SU-DHL-6 (cell line): ENCODE data around the gene ATOH8.

Experiments used
- EZH2phosphoT487 ChIP-seq: fragments of 200-600 bp; sonication (generic), shearing (Covaris generic); conservative IDR thresholded peaks from 2 replicates; pipeline ENCODE4 v1.6.1; 2018; ENCODE audit warnings: mild to moderate bottlenecking, antibody characterized with exemption, low read length, moderate library complexity, mixed read lengths
- TF ChIP-seq, protein P1 (sequence below): fragments of 200-600 bp; sonication (generic); IDR thresholded peaks from one replicate; pipeline ENCODE4 v1.5.1; 2017; ENCODE audit warnings: antibody characterized with exemption, mild to moderate bottlenecking, low read length, moderate library complexity; ENCODE audit not compliant: insufficient read depth, poor library complexity, severe bottlenecking

DNA sequence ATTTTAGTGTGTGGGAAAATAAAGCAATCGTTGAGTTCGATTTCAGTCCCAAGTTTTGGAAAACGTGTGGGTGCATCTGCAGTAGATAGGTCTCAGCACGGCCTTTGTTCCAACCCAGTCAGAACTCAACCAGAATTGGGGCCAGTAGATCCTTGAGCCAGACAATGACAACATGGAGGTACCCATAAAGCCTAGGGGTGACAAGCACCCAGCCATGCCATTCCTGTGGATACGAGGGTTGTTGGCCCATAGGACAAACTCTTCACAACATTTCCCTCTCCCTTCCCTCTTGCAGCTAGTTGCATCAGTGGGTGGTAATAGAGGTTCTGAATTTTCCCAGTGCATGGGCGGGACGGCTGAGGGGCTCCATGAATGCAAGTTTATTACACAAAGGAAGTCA, 74.9 kb downstream of the ATOH8 start:
- TF ChIP-seq, protein P1, sequence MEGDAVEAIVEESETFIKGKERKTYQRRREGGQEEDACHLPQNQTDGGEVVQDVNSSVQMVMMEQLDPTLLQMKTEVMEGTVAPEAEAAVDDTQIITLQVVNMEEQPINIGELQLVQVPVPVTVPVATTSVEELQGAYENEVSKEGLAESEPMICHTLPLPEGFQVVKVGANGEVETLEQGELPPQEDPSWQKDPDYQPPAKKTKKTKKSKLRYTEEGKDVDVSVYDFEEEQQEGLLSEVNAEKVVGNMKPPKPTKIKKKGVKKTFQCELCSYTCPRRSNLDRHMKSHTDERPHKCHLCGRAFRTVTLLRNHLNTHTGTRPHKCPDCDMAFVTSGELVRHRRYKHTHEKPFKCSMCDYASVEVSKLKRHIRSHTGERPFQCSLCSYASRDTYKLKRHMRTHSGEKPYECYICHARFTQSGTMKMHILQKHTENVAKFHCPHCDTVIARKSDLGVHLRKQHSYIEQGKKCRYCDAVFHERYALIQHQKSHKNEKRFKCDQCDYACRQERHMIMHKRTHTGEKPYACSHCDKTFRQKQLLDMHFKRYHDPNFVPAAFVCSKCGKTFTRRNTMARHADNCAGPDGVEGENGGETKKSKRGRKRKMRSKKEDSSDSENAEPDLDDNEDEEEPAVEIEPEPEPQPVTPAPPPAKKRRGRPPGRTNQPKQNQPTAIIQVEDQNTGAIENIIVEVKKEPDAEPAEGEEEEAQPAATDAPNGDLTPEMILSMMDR: no peak
- TF ChIP-seq EZH2phosphoT487: no peak
